ENCODE results near the gene ERMAP. TPM values are rescaled to one million over a fixed set of nuclear protein-coding genes. Genes with fewer than 3 reads are reported as not detected.

The ERMAP gene
- total and polyA plus RNA-seq, 2 of the 8 experiments (the other 6 are each of a cell fraction or from before 2014, with no cell fraction given) = 2.5 to 3.9 TPM

DNA sequence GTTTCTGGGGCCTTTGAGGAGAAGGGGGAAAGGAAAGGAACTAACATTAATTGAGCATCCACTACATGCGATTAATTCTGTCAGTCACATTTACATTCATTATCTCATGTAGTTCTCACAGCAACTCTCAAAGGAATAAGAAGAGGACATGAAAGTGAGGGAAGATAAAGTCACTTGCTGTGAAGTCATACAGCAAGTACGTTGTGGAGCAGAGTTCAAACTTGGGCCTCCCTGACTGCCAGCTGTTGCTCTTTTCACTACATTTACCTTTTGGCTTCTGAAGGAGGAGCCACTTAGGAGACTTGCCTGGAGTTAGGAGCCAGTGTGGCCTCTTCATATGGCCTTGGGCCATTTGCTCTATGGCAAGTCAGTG is 35.7 kb downstream of the ERMAP start:
- H4K91ac ChIP-seq (replicated peaks; ENCODE audit: insufficient read length, low read length) = no peak overlapping the region
- no peak overlapping the region for H2BK20ac ChIP-seq (ENCODE audit: low read length)
- ChIA-PET CTCF (ENCODE audit: partially characterized antibody) (no interaction called here), POLR2A (ENCODE audit: partially characterized antibody) (interaction anchor here (0.7 kb wide), 1 partner anchor 9 kb away, joined by 4 read pairs; no protein-coding TSS in a partner anchor)
- no peak for FAIRE-seq
- no peak overlapping the region for H3K14ac ChIP-seq (ENCODE audit: insufficient read length)
- peaks cover 0 to 9% of the 10 kb centered on the region in 2 experiments for H4K20me1 ChIP-seq (replicated peaks in 1 of 2; ENCODE audit: control insufficient read depth in 1 of 2, insufficient read depth in 2 of 2, low read length in 2 of 2)
- H2BK5ac ChIP-seq (ENCODE audit: low read depth, low read length) = no peak overlapping the region
- peaks cover 10 to 37% (median 24%) of the 10 kb centered on the region in 4 experiments; a peak in 6 of 8 replicates for H3K36me3 ChIP-seq (ENCODE audit: control insufficient read depth in 2 of 4, insufficient read depth in 4 of 4, low read length in 3 of 4)
- H3K9me3 ChIP-seq (ENCODE audit: insufficient read depth in 2 of 2, low read depth in 1 of 2, low read length in 1 of 2) = peaks cover 0 to 8% of the 10 kb centered on the region in 2 experiments; a peak in 2 of 4 replicates
- no peaks in the 10 kb centered on the region for H3K27me3 ChIP-seq (replicated peaks in 1 of 4; ENCODE audit: control insufficient read depth in 3 of 4, extremely low read depth in 1 of 4, insufficient read depth in 3 of 4, low read length in 3 of 4)
- DNase-seq (ENCODE audit: low read depth in 1 of 2, low spot score in 2 of 2) = no peak
- H2BK120ac ChIP-seq (replicated peaks; ENCODE audit: low read depth, low read length) = no peak overlapping the region
- no peak overlapping the region for H4K5ac ChIP-seq (ENCODE audit: insufficient read length, low read depth, low read length)
- H3K9ac ChIP-seq (replicated peaks in 1 of 4; ENCODE audit: extremely low read depth in 1 of 4, low read depth in 3 of 4, low read length in 3 of 4) = no peak overlapping the region
- no peak overlapping the region for H4K8ac ChIP-seq (ENCODE audit: extremely low read depth, insufficient read depth, low read length)
- TF ChIP-seq KDM5A (IDR thresholded peaks at IDR 0.05; ENCODE audit: low read length) (no peak), HDAC2 (IDR thresholded peaks at IDR 0.05; ENCODE audit: borderline replicate concordance in 1 of 2, low read depth in 2 of 2, low read length in 2 of 2) (no peak), CBX8 (IDR thresholded peaks at IDR 0.05; ENCODE audit: borderline replicate concordance, low read depth, low read length) (no peak), EGR1 (IDR thresholded peaks at IDR 0.05; ENCODE audit: borderline replicate concordance, low read depth, low read length) (no peak), FOSL1 (IDR thresholded peaks at IDR 0.05; ENCODE audit: insufficient read depth, low read depth, low read length) (no peak), CHD1 (IDR thresholded peaks at IDR 0.05; ENCODE audit: low read depth, low read length) (no peak), SP1 (IDR thresholded peaks at IDR 0.05; ENCODE audit: low read depth, low read length) (no peak), RAD21 (IDR thresholded peaks at IDR 0.05 in 1 of 2, conservative IDR thresholded peaks at IDR 0.05 in 1 of 2; ENCODE audit: low read depth in 2 of 2, low read length in 2 of 2) (no peak), NRF1 (IDR thresholded peaks at IDR 0.05; ENCODE audit: low read depth, low read length) (no peak)
- TF ChIP-seq, protein P1, sequence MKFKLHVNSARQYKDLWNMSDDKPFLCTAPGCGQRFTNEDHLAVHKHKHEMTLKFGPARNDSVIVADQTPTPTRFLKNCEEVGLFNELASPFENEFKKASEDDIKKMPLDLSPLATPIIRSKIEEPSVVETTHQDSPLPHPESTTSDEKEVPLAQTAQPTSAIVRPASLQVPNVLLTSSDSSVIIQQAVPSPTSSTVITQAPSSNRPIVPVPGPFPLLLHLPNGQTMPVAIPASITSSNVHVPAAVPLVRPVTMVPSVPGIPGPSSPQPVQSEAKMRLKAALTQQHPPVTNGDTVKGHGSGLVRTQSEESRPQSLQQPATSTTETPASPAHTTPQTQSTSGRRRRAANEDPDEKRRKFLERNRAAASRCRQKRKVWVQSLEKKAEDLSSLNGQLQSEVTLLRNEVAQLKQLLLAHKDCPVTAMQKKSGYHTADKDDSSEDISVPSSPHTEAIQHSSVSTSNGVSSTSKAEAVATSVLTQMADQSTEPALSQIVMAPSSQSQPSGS (IDR thresholded peaks at IDR 0.05; ENCODE audit: low read length) = no peak
- WGBS, 2 experiments (ENCODE audit: extremely low coverage in 1 of 2, insufficient coverage in 1 of 2, insufficient read length in 1 of 2, insufficient replicate concordance in 2 of 2, low coverage in 1 of 2, low lambda C conversion rate in 2 of 2, missing lambda C conversion rate in 1 of 2) = 39% methylated on average over 2 of the region's 2 CpGs; no CpG with 5 or more reads in 1 of the 2 experiments
- peaks cover 5% of the 10 kb centered on the region for H3K79me1 ChIP-seq (ENCODE audit: low read depth, low read length)
- no peak overlapping the region for H3K56ac ChIP-seq (replicated peaks; ENCODE audit: insufficient read length, low read depth, low read length)
- peaks cover 2% of the 10 kb centered on the region; the same call in 1 of the 2 replicates for H3K23me2 ChIP-seq (ENCODE audit: low read depth, low read length)
- peaks cover 2 to 6% (median 3%) of the 10 kb centered on the region in 4 experiments; a peak in 6 of 7 replicates for H3K4me1 ChIP-seq (replicated peaks in 1 of 4; ENCODE audit: control insufficient read depth in 3 of 4, insufficient read depth in 4 of 4, low read length in 3 of 4)
- H2AFZ ChIP-seq (ENCODE audit: low read length) = no peak overlapping the region
- no peak overlapping the region for H2AK5ac ChIP-seq (ENCODE audit: low read depth, low read length)
- no peak overlapping the region for H3K4me2 ChIP-seq (ENCODE audit: insufficient read depth in 1 of 2, low read depth in 2 of 2, low read length in 2 of 2)
- no peak overlapping the region for H3K23ac ChIP-seq (ENCODE audit: insufficient read length)
- H3K4ac ChIP-seq (replicated peaks; ENCODE audit: insufficient read length, low read depth, low read length) = no peak overlapping the region
- H3K4me3 ChIP-seq (ENCODE audit: extremely low read depth in 1 of 4, insufficient read depth in 2 of 4, low read depth in 3 of 4, low read length in 4 of 4) = no peak overlapping the region
- no peak overlapping the region for H2BK12ac ChIP-seq (ENCODE audit: low read depth, low read length)
- H3K18ac ChIP-seq (ENCODE audit: extremely low read depth, low read length) = no peak overlapping the region
- peaks cover 6 to 13% of the 10 kb centered on the region in 2 experiments; a peak in 3 of 4 replicates for H3K79me2 ChIP-seq (ENCODE audit: control insufficient read depth in 1 of 2, insufficient read depth in 2 of 2, low read length in 2 of 2)
- H3K27ac ChIP-seq (ENCODE audit: low read depth, low read length) = no peak overlapping the region
- H2BK15ac ChIP-seq (ENCODE audit: low read length) = no peak overlapping the region

All from H1 (cell line).